ENCODE measurements around the gene QKI. TPM values are rescaled to one million over a fixed set of nuclear protein-coding genes. Genes with fewer than 3 reads are reported as not detected.

The QKI gene
- total RNA-seq, 1 donor from 2014 or later: 290 TPM

DNA sequence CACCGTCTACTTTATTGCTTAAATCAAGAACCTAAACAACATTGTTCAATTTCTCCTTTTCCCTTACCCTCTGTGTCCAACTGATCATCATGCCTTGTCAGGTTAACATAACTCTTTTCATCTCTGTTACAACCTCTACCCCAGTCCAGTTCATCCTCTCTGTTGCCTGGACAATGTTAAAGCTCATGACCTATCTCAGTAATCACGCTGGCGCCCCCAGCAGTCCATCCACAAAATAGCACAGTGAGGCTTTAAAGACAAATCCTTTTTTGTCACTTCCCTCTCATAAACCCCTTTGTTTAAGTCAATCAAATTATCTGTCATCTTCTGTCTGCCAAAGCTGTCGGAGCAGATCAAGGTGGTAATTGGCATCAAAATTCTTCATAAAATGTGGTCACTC lies 140.1 kb downstream of the QKI start:
- TF ChIP-seq, protein P1, sequence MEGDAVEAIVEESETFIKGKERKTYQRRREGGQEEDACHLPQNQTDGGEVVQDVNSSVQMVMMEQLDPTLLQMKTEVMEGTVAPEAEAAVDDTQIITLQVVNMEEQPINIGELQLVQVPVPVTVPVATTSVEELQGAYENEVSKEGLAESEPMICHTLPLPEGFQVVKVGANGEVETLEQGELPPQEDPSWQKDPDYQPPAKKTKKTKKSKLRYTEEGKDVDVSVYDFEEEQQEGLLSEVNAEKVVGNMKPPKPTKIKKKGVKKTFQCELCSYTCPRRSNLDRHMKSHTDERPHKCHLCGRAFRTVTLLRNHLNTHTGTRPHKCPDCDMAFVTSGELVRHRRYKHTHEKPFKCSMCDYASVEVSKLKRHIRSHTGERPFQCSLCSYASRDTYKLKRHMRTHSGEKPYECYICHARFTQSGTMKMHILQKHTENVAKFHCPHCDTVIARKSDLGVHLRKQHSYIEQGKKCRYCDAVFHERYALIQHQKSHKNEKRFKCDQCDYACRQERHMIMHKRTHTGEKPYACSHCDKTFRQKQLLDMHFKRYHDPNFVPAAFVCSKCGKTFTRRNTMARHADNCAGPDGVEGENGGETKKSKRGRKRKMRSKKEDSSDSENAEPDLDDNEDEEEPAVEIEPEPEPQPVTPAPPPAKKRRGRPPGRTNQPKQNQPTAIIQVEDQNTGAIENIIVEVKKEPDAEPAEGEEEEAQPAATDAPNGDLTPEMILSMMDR (IDR thresholded peaks at IDR 0.05): peak; percentile 52
- peaks cover 64% of the 10 kb centered on the region for H3K36me3 Mint-ChIP-seq (ENCODE audit: unreplicated experiment)
- no peaks in the 10 kb centered on the region for H3K27me3 Mint-ChIP-seq (ENCODE audit: unreplicated experiment)
- no peak overlapping the region for H3K27ac Mint-ChIP-seq (ENCODE audit: unreplicated experiment)
- no peak overlapping the region for H3K4me3 Mint-ChIP-seq (ENCODE audit: unreplicated experiment)
- H3K9me3 Mint-ChIP-seq (ENCODE audit: unreplicated experiment): peaks cover 5% of the 10 kb centered on the region
- peaks cover 9% of the 10 kb centered on the region for H3K4me1 Mint-ChIP-seq (ENCODE audit: unreplicated experiment)
- no peak for DNase-seq (ENCODE audit: extremely low spot score, unreplicated experiment)

DNA sequence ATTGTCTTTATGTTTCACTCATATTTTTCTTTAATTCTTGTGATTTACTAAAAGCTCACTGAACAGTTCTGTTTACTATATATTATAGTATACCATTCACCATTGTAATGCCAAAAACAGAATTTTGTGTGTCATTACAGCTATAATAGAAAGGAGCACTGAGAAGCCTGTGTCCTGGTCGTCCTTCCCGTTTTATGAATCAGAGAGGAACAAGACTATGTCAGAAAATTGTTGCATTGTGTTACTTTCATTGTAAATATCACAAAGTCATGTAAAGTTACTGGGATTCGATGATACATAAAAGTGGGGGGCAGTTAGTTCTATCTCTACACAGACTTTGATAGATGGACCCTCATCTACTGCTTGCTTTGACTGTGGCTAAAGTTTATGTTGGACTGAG lies 145.1 kb downstream of the QKI start:
- no peak for DNase-seq (ENCODE audit: extremely low spot score, unreplicated experiment)
- H3K9me3 Mint-ChIP-seq (ENCODE audit: unreplicated experiment): peaks cover 5% of the 10 kb centered on the region
- H3K36me3 Mint-ChIP-seq (ENCODE audit: unreplicated experiment): peaks cover 67% of the 10 kb centered on the region
- H3K27ac Mint-ChIP-seq (ENCODE audit: unreplicated experiment): no peak overlapping the region
- H3K4me1 Mint-ChIP-seq (ENCODE audit: unreplicated experiment): peaks cover 11% of the 10 kb centered on the region
- H3K27me3 Mint-ChIP-seq (ENCODE audit: unreplicated experiment): no peaks in the 10 kb centered on the region
- H3K4me3 Mint-ChIP-seq (ENCODE audit: unreplicated experiment): no peak overlapping the region
- TF ChIP-seq, protein P1 (IDR thresholded peaks at IDR 0.05): no peak

DNA sequence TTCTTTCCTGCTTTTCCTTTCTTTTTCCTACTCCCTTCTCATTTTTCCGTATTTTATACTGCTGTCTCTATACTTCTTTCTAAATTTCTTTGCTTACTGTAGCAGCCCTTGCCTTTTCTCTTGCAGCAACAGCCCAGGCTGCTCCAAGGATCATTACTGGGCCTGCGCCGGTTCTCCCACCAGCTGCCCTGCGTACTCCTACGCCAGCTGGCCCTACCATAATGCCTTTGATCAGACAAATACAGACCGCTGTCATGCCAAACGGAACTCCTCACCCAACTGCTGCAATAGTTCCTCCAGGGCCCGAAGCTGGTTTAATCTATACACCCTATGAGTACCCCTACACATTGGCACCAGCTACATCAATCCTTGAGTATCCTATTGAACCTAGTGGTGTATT lies 148.8 kb downstream of the QKI start:
- Mint-ChIP-seq H3K27ac (ENCODE audit: unreplicated experiment) (no peak overlapping the region), H3K27me3 (ENCODE audit: unreplicated experiment) (no peaks in the 10 kb centered on the region), H3K9me3 (ENCODE audit: unreplicated experiment) (no peaks in the 10 kb centered on the region), H3K36me3 (ENCODE audit: unreplicated experiment) (peaks cover 59% of the 10 kb centered on the region), H3K4me1 (ENCODE audit: unreplicated experiment) (peaks cover 24% of the 10 kb centered on the region), H3K4me3 (ENCODE audit: unreplicated experiment) (no peak overlapping the region)
- TF ChIP-seq, protein P1 (IDR thresholded peaks at IDR 0.05): no peak
- no peak for DNase-seq (ENCODE audit: extremely low spot score, unreplicated experiment)

DNA sequence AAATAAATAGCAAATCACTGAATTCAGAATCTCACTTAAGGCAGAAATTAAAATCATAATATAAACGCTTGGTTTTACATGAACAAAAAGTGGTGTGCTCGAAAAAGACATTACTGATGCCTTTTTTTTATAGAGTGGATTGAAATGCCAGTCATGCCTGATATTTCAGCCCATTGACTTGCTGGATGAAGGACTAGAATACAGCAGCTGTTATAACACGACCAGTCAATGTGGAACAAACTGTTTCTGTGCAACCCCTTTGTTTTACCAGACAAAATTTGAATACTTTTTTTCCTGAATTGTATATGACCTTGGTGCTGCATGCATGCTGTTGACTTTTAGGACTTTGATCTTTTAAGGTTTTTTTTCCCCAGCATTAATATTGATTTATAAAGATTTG lies 150.0 kb downstream of the QKI start:
- TF ChIP-seq, protein P1 (IDR thresholded peaks at IDR 0.05): no peak
- Mint-ChIP-seq H3K4me3 (ENCODE audit: unreplicated experiment) (no peak overlapping the region), H3K4me1 (ENCODE audit: unreplicated experiment) (peaks cover 23% of the 10 kb centered on the region), H3K27me3 (ENCODE audit: unreplicated experiment) (no peaks in the 10 kb centered on the region), H3K9me3 (ENCODE audit: unreplicated experiment) (no peaks in the 10 kb centered on the region), H3K36me3 (ENCODE audit: unreplicated experiment) (peaks cover 52% of the 10 kb centered on the region), H3K27ac (ENCODE audit: unreplicated experiment) (no peak overlapping the region)
- no peak for DNase-seq (ENCODE audit: extremely low spot score, unreplicated experiment)

DNA sequence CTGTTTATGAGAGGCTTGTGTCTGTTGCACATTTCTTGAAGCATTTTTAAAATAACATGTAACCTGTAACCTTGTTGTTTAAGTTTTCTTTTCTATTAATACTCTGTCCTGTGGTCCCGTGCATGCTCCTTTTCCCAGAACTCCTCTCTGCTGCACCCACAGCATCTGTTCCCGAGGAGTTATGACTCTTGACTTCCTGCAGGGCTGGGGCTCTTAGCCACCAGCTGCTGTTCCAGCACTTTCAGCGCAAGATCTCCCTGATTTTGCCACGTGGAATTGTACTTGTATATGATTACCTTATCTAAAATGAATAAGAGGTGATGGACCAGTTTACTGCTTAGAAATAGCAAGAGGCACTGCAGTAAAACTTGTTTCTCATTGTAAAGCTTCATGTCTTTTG lies 150.6 kb downstream of the QKI start:
- TF ChIP-seq, protein P1 (IDR thresholded peaks at IDR 0.05): no peak
- H3K4me1 Mint-ChIP-seq (ENCODE audit: unreplicated experiment): peaks cover 23% of the 10 kb centered on the region
- no peaks in the 10 kb centered on the region for H3K9me3 Mint-ChIP-seq (ENCODE audit: unreplicated experiment)
- no peak overlapping the region for H3K4me3 Mint-ChIP-seq (ENCODE audit: unreplicated experiment)
- H3K27me3 Mint-ChIP-seq (ENCODE audit: unreplicated experiment): no peaks in the 10 kb centered on the region
- H3K36me3 Mint-ChIP-seq (ENCODE audit: unreplicated experiment): peaks cover 51% of the 10 kb centered on the region
- H3K27ac Mint-ChIP-seq (ENCODE audit: unreplicated experiment): peak overlapping the region; percentile 23
- no peak for DNase-seq (ENCODE audit: extremely low spot score, unreplicated experiment)

Measured in osteocyte (in vitro differentiated cells).